AG09319 (cell line): Measurements from ENCODE around the gene DSG3.
"Not testable (repeated sequence)": the region's sequence is repeated elsewhere in the genome, so short reads cannot be mapped to it uniquely, and the experiment has no call there.

Experiments
- DNase-seq: peaks from one replicate; pipeline ENCODE4 v3.0.0-alpha.2; 2010; ENCODE audit warnings: low read depth; ENCODE audit errors: extremely low read depth
- TF ChIP-seq, protein P1 (sequence below): IDR thresholded peaks from 2 replicates; pipeline ENCODE4 v1.5.1; 2011; ENCODE audit warnings: low read depth, mild to moderate bottlenecking, inconsistent platforms, low read length, moderate library complexity

Gene DSG3

GRCh38 chr18:31490387-31490786 is 42.8 kb downstream of the DSG3 start:
- TF ChIP-seq, protein P1, sequence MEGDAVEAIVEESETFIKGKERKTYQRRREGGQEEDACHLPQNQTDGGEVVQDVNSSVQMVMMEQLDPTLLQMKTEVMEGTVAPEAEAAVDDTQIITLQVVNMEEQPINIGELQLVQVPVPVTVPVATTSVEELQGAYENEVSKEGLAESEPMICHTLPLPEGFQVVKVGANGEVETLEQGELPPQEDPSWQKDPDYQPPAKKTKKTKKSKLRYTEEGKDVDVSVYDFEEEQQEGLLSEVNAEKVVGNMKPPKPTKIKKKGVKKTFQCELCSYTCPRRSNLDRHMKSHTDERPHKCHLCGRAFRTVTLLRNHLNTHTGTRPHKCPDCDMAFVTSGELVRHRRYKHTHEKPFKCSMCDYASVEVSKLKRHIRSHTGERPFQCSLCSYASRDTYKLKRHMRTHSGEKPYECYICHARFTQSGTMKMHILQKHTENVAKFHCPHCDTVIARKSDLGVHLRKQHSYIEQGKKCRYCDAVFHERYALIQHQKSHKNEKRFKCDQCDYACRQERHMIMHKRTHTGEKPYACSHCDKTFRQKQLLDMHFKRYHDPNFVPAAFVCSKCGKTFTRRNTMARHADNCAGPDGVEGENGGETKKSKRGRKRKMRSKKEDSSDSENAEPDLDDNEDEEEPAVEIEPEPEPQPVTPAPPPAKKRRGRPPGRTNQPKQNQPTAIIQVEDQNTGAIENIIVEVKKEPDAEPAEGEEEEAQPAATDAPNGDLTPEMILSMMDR: no peak
- no peak for DNase-seq

- TF ChIP-seq, protein P1: no peak
These were observed 43.3 kb downstream of the DSG3 start for GRCh38 chr18:31490833-31491232.

DNA sequence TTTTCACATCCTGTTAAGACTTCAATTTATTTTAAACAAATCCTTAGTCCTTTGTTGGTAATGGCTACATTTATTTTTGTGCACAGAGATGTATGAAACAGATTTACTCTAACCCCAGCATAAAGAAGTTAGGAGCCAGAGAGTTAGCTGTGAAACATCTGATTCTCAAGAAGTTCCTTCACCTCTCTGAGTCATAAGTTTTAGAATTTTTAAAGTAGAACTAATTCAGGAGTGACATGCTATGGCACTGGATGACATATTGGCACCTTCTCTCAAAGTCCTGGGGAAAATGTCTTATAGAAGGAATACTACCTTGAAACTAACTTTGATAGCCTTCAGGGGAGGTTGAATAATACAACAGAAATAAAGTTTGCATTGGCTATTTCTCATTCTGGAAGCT is 44.0 kb downstream of the DSG3 start:
- DNase-seq: no peak
- TF ChIP-seq, protein P1: no peak

More at GRCh38 chr18:31490833-31491232, 43.3 kb downstream of the DSG3 start:
- no peak for DNase-seq

DNA sequence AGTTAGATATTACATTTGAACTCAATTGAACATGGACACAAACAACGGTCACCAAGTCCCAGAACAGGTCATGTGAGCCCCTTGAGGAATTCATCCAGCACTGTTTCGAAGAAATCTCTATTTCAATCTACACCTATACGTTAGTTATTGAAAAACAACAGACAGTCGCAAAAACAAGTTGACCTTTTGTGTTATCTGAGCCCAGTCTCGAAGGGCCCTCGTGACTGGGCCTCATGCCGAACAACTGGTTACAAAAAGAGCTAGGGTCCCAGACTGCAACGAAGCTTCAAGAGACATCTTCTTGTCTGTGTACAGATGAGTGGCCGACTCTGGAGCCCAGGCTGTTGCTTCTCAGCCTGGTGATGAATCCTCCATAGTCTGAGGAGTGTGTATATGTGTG is 45.1 kb downstream of the DSG3 start:
- TF ChIP-seq, protein P1: no peak
- DNase-seq: no peak

- TF ChIP-seq, protein P1: no peak
- no peak for DNase-seq
These were observed 45.6 kb downstream of the DSG3 start for GRCh38 chr18:31493171-31493570.

DNA sequence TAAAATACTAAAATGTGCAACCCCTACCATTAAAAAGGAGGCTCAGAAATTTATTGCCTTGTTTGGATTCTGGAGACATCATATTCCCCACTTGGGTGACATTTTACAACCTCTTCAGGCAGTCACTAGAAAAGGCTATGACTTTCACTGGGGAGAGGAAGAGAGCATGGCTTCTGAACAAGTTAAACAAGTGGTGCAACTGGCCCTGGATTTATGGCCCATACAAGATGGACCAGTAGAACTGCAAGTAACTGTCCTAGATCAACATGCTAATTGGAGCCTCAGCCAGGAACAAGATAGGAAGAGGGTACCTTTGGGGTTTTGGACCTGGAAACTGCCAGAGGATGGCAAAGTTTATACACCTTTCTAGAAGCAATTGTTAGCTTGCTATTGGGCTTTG is 46.4 kb downstream of the DSG3 start:
- DNase-seq: no peak
- TF ChIP-seq, protein P1: no peak

DNA sequence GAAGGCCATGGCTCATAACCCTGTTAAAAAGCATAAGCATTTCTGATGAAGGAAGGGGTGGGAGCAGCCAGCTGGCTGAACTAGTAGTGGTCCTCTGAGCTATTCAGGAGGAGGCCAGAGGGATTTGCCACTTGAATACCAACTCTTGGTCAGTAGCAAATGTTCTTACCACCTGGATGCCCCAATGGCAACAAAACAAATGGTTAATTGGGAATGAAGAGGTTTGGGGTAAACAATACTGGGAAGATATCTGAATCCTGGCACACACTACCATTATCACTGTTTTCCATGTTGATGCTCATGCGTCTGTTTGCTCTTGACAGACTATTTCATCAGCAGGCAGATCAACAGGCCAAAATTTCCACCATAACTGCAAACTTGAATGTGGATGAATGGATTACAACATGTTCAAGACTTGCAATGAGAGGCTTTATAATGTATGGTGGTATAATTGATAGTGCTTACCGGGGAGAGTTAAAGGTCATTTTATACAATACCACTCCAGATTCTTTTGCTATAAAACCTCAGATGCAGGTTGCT is 47.2 kb downstream of the DSG3 start:
- DNase-seq: not testable (repeated sequence)

GRCh38 chr18:31497404-31497835 is 49.9 kb downstream of the DSG3 start:
- DNase-seq: no peak
- TF ChIP-seq, protein P1: no peak
